ENCODE results near the gene EMC10. TPM values are rescaled to one million over a fixed set of nuclear protein-coding genes. Genes with fewer than 3 reads are reported as not detected.

Gene EMC10
- total RNA-seq, 2 experiments from 2014 or later: 80.0 to 80.3 TPM

DNA sequence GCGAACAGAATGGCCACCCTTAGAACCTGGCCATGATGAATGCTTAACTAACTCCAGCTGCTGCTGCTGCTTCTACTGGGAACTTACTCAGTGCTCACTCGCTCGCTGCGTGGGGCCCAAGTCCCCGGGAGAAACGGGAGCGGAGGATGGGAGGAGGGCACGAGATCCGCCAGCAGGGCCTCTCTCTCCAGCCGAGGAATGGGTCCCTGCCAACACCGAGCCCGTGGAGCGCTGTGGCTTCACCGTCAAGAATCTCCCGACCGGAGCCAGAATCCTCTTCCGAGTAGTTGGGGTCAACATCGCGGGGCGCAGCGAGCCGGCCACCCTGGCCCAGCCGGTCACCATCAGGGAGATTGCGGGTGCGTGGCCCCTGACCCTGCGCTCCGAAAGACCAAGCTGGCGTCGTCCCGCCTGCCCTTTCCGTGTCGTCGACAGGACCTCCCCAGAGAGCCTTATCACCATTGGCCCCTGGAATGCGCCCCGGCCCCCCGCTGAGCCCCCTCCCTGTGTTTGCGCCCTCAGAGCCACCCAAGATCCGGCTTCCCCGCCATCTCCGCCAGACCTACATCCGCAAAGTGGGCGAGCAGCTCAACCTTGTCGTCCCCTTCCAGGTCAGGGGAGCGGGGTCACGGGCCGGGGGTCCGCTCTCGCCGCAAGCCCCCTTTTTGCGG is 17.8 kb upstream of the EMC10 start:
- no peak overlapping the region for H3K4me3 Mint-ChIP-seq
- no peak for TF ChIP-seq CTCF (IDR thresholded peaks at IDR 0.05)
- peak in 1 of 14 experiments; percentile 14 for DNase-seq
- no peak for ATAC-seq (ENCODE audit: poor library complexity)
- intact Hi-C loops (cut with DNase I, micrococcal nuclease): no loop called here
- Histone ChIP-seq H3K36me3 (ENCODE audit: insufficient read depth, low read length) (no peaks in the 10 kb centered on the region), H3K4me1 (ENCODE audit: insufficient read depth, low read length) (peaks cover 5% of the 10 kb centered on the region), H3K4me3 (ENCODE audit: low read length) (no peak overlapping the region), H3K27me3 (ENCODE audit: control insufficient read depth in 1 of 2, insufficient read depth in 2 of 2, low read length in 2 of 2) (peaks cover 7 to 19% of the 10 kb centered on the region in 2 experiments), H3K9me3 (ENCODE audit: control insufficient read depth in 1 of 2, insufficient read depth in 1 of 2, low read length in 2 of 2) (no peaks in the 10 kb centered on the region), H3K27ac (ENCODE audit: low read depth in 1 of 2, low read length in 2 of 2) (no peak overlapping the region)
- H3K27me3 Mint-ChIP-seq: peaks cover 54% of the 10 kb centered on the region
- no peaks in the 10 kb centered on the region for H3K9me3 Mint-ChIP-seq
- H3K27ac Mint-ChIP-seq: no peak overlapping the region
- H3K36me3 Mint-ChIP-seq (ENCODE audit: low read depth): no peaks in the 10 kb centered on the region
- H3K4me1 Mint-ChIP-seq (ENCODE audit: low read depth): no peaks in the 10 kb centered on the region
- ChIA-PET POLR2A (no interaction called here), CTCF (no interaction called here)

DNA sequence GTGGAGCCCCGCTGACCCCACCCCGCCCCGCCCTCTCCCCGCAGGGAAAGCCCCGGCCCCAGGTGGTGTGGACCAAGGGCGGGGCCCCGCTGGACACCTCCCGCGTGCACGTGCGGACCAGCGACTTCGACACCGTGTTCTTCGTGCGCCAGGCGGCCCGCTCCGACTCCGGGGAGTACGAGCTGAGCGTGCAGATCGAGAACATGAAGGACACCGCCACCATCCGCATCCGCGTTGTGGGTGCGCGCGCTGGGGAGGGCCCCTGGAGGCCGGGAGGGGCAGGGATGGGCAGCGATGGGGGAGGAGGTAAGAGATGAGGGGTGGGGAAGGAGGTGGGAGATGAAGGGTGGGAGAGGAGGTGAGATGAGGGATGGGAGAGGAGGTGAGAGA is 17.2 kb upstream of the EMC10 start:
- no peaks in the 10 kb centered on the region for H3K4me1 Mint-ChIP-seq (ENCODE audit: low read depth)
- CTCF ChIA-PET: no interaction called here

GRCh38 chr19:50459638-50460037 is 16.7 kb upstream of the EMC10 start:
- Mint-ChIP-seq H3K4me1 (ENCODE audit: low read depth) (no peaks in the 10 kb centered on the region), H3K9me3 (no peaks in the 10 kb centered on the region), H3K4me3 (no peak overlapping the region), H3K36me3 (ENCODE audit: low read depth) (no peaks in the 10 kb centered on the region), H3K27me3 (peaks cover 54% of the 10 kb centered on the region), H3K27ac (no peak overlapping the region)
- no peaks in the 10 kb centered on the region for H3K9me3 ChIP-seq (ENCODE audit: control insufficient read depth in 1 of 2, insufficient read depth in 1 of 2, low read length in 2 of 2)
- TF ChIP-seq CTCF (IDR thresholded peaks at IDR 0.05): no peak
- H3K4me1 ChIP-seq (ENCODE audit: insufficient read depth, low read length): peaks cover 5% of the 10 kb centered on the region
- H3K4me3 ChIP-seq (ENCODE audit: low read length): no peak overlapping the region
- ATAC-seq (ENCODE audit: poor library complexity) (no peak), DNase-seq (no peak)
- POLR2A ChIA-PET: no interaction called here
- H3K27me3 ChIP-seq (ENCODE audit: control insufficient read depth in 1 of 2, insufficient read depth in 2 of 2, low read length in 2 of 2): peaks cover 7 to 19% of the 10 kb centered on the region in 2 experiments
- no peak overlapping the region for H3K27ac ChIP-seq (ENCODE audit: low read depth in 1 of 2, low read length in 2 of 2)
- intact Hi-C loops (cut with DNase I, micrococcal nuclease): no loop called here
- H3K36me3 ChIP-seq (ENCODE audit: insufficient read depth, low read length): no peaks in the 10 kb centered on the region
- CTCF ChIA-PET: no interaction called here

More for the DNA sequence above, 17.2 kb upstream of the EMC10 start:
- TF ChIP-seq CTCF (IDR thresholded peaks at IDR 0.05): no peak
- intact Hi-C loops (cut with DNase I, micrococcal nuclease): no loop called here
- Histone ChIP-seq H3K4me1 (ENCODE audit: insufficient read depth, low read length) (peaks cover 5% of the 10 kb centered on the region), H3K4me3 (ENCODE audit: low read length) (no peak overlapping the region), H3K27me3 (ENCODE audit: control insufficient read depth in 1 of 2, insufficient read depth in 2 of 2, low read length in 2 of 2) (peaks cover 7 to 19% of the 10 kb centered on the region in 2 experiments), H3K9me3 (ENCODE audit: control insufficient read depth in 1 of 2, insufficient read depth in 1 of 2, low read length in 2 of 2) (no peaks in the 10 kb centered on the region), H3K36me3 (ENCODE audit: insufficient read depth, low read length) (no peaks in the 10 kb centered on the region), H3K27ac (ENCODE audit: low read depth in 1 of 2, low read length in 2 of 2) (no peak overlapping the region)
- DNase-seq (no peak), ATAC-seq (ENCODE audit: poor library complexity) (no peak)
- H3K4me3 Mint-ChIP-seq: no peak overlapping the region
- no peaks in the 10 kb centered on the region for H3K36me3 Mint-ChIP-seq (ENCODE audit: low read depth)
- H3K9me3 Mint-ChIP-seq: no peaks in the 10 kb centered on the region
- POLR2A ChIA-PET: no interaction called here
- peaks cover 54% of the 10 kb centered on the region for H3K27me3 Mint-ChIP-seq
- H3K27ac Mint-ChIP-seq: no peak overlapping the region
